Vagina (tissue), 2 donors: ENCODE results near the gene ZBTB7C.

Source experiments
- POLR2A ChIP-seq, 2 donors: fragments of 450-650 bp; IDR thresholded peaks; one replicate each; pipeline ENCODE4 v1.6.1; 2017; ENCODE audit warnings: antibody characterized with exemption in 2 of 2, mild to moderate bottlenecking in 2 of 2, moderate library complexity in 2 of 2
- POLR2AphosphoS5 ChIP-seq, 2 donors: sonication (generic); formaldehyde crosslinking; IDR thresholded peaks; one replicate each; pipeline ENCODE4 v1.9.0; 2017; ENCODE audit warnings: antibody characterized with exemption in 2 of 2, mild to moderate bottlenecking in 2 of 2, low read depth in 1 of 2; ENCODE audit not compliant: insufficient read depth in 1 of 2
- TF ChIP-seq, protein P1 (sequence below), 3 experiments: fragments of 450-650 bp in 2 of 3; fragments of 200-600 bp in 1 of 3; sonication (generic) in 1 of 3; IDR thresholded peaks; one replicate each; pipeline ENCODE4 v1.5.1; 2017 to 2019; ENCODE audit warnings: antibody characterized with exemption in 3 of 3, mild to moderate bottlenecking in 2 of 3, moderate library complexity in 2 of 3

DNA sequence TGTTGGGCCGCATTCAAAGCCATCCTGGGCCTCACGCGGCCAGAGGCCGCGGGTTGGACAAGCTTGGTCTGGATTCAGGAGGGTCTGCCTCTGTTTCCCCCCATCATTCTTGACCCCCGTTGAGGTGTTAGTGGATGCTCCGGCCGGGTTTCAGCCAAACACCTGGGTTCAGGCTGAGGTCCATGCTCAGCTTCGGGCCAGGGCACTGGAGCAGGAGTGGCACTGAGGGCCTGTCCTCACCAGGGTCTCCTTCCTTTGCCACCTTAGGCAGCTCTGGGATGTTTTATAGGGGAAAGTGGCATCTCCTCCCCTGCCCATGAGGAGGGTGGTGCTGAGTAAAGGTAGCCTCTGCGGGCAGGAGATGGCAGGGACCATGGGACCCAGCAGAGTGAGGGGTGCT is 401.8 kb downstream of the ZBTB7C start:
- TF ChIP-seq, protein P1, sequence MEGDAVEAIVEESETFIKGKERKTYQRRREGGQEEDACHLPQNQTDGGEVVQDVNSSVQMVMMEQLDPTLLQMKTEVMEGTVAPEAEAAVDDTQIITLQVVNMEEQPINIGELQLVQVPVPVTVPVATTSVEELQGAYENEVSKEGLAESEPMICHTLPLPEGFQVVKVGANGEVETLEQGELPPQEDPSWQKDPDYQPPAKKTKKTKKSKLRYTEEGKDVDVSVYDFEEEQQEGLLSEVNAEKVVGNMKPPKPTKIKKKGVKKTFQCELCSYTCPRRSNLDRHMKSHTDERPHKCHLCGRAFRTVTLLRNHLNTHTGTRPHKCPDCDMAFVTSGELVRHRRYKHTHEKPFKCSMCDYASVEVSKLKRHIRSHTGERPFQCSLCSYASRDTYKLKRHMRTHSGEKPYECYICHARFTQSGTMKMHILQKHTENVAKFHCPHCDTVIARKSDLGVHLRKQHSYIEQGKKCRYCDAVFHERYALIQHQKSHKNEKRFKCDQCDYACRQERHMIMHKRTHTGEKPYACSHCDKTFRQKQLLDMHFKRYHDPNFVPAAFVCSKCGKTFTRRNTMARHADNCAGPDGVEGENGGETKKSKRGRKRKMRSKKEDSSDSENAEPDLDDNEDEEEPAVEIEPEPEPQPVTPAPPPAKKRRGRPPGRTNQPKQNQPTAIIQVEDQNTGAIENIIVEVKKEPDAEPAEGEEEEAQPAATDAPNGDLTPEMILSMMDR (IDR thresholded peaks at IDR 0.05): no peak
- no peak for TF ChIP-seq POLR2AphosphoS5 (IDR thresholded peaks at IDR 0.05; ENCODE audit: insufficient read depth in 1 of 2, low read depth in 1 of 2)
- no peak for TF ChIP-seq POLR2A (IDR thresholded peaks at IDR 0.05)
